ENCODE results near the gene ATXN10.
"Not testable (repeated sequence)": the region's sequence is repeated elsewhere in the genome, so short reads cannot be mapped to it uniquely, and the experiment has no call there.

The ATXN10 gene

DNA sequence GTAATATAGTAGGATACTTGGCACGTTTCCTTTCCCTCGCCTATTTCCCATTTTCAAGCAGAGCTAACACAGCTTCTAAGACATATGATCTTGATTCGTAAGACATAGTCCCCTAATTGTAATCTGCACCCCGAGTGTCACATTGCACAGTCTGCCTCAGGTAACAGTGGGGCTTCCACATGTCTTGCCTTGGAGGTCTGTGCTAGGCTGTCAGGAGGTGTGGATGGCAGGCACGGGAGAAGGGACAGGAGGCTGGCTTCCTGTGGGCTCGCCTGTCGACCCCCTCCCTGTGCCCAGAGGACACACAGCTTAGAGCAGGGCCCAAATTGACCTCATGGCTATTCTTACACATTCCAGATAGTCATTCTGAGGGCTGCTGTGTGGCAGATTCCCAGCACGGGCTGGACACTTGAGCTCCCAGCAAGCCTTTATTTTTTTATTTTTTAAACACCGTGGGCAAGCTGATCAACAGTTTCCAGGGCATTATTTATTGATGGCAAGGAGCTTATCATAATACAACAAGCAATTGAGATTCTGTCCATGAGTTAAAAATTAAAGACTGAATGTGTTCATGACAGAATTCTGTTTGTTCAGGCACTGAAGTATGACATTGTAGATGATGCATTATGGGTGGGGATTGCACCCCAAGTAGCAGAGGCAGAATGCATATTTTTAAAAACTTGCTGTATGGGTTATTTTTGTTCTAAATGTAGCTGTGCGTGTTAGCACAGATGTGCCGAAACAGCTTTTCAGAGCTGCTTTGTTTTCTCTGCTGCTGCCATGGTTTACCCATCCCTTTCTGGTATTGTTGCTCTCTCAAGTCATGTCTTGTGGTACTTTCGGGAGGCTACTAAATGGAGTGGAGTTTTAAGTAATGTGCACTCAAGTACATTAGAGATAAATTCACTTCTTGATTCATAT, 113.0 kb downstream of the ATXN10 start:
- DNase-seq (ENCODE audit: low read depth in 2 of 2): no peak

DNA sequence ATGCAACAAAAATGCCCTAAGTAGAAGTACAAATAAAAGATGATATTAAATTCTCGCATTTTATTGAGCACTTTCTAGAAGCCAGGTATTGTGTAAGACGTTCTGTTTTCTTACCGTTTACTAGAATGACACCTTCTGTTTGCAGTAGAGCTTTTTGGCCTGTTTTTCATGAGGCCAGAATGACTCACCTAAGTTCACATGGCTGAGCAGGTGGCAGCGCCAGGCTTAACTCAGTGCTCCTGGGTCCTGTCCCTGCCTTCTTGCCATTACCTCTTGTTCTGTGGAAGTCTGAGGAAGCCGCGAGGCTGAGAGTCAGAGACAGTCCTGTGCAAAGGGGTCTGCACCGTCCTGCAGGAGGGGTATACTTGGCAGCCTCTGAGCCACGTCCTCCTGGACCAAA, 113.8 kb downstream of the ATXN10 start:
- DNase-seq (ENCODE audit: low read depth in 2 of 2): no peak

- DNase-seq (ENCODE audit: low read depth in 2 of 2): no peak
These were observed 115.1 kb downstream of the ATXN10 start for GRCh38 chr22:45786726-45787125.

DNA sequence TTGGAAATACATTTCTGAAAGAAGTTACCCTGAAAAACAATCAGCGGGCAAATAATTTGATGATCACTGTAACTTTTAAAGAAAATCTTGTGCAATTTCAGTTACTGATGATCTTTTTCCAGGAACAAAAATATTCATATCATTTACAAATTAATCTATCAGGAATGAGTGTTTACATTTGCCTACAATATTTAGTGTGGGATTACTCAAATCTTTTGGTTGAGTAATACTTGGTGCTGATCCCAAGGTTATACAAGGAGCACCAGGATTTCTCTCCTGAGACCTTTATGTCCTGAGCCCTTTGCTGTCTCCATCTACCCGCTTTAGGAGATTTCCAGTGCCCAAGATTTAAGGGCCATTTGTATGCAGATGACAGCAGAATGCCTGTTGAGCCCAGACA, 116.1 kb downstream of the ATXN10 start:
- DNase-seq (ENCODE audit: low read depth in 2 of 2): no peak

- no peak for DNase-seq (ENCODE audit: low read depth in 2 of 2)
These were observed 116.9 kb downstream of the ATXN10 start for GRCh38 chr22:45788522-45788921.

GRCh38 chr22:45790401-45790800, 118.8 kb downstream of the ATXN10 start:
- no peak for DNase-seq (ENCODE audit: low read depth in 2 of 2)

GRCh38 chr22:45793161-45793560, 121.5 kb downstream of the ATXN10 start:
- no peak for DNase-seq (ENCODE audit: low read depth in 2 of 2)

- no peak for DNase-seq (ENCODE audit: low read depth in 2 of 2)
These were observed 122.3 kb downstream of the ATXN10 start for GRCh38 chr22:45793892-45794291.

GRCh38 chr22:45796009-45796408, 124.4 kb downstream of the ATXN10 start:
- not testable (repeated sequence) for DNase-seq (ENCODE audit: low read depth in 2 of 2)

- no peak for DNase-seq (ENCODE audit: low read depth in 2 of 2)
These were observed 127.7 kb downstream of the ATXN10 start for GRCh38 chr22:45799291-45799690.

DNA sequence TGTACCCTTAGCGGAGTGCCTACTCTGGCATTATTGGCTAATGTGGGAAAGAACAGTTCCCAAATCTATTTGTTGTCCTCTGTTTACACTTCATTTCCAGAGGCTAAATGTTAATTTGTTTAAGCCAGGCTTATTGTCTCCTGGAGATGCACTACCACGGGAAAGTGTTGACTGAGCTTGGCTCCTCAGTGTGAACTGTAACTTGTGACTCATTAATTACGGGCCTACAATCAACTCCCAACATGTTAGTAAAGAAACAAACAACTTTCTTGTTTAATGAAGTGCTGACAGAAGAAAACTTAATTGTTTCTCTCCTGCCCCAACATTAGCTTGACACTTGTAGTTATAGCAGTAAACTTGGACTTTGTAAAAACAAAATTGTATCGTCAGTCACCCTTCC, 130.4 kb downstream of the ATXN10 start:
- DNase-seq (ENCODE audit: low read depth in 2 of 2): no peak

DNA sequence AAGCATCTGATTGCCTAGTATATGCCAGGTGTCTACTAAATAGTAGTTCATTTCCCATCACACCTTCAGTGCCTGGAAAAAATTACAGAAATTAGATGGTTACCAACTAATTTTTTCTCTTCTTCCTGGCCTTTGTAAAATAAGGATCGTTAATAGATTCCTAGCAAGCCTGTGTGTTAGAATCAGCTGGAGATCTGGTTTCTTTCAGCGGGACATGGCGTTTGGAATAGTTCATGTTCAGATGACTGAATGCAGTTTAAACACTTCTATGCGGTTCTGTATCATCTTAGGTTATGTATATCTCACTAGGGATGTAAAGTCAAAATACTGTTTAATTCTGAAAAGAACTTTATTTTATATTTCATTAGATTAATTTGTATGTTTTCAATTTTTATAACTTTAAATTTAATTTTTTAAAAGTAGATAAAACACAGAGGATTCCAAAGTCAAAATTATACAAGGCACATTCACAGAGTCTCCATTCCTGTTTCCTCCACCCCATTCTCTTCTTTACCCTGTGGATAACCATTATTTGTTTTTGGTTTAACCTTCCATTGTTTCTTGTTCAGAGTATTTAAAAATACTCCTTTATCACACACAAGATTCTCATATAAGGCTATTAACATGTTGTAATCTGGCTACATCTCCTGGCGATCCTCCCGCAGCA, 132.8 kb downstream of the ATXN10 start:
- DNase-seq (ENCODE audit: low read depth in 2 of 2): no peak

DNA sequence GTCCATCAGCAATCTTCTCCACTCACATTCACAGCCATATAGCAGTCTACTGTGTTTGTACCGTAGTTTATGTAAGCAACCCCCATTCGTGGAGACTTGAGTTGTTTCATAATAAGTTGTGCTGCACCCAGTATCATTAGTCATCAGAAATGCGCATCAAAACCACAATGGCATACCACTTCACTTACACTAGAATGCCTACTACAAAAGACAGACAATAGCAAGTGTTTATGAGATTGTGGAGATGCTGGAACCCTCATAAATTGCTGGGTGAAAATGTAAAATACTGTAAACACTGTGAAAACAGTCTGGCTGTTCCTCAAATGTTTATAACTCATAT, 133.3 kb downstream of the ATXN10 start:
- DNase-seq (ENCODE audit: low read depth in 2 of 2): no peak

DNA sequence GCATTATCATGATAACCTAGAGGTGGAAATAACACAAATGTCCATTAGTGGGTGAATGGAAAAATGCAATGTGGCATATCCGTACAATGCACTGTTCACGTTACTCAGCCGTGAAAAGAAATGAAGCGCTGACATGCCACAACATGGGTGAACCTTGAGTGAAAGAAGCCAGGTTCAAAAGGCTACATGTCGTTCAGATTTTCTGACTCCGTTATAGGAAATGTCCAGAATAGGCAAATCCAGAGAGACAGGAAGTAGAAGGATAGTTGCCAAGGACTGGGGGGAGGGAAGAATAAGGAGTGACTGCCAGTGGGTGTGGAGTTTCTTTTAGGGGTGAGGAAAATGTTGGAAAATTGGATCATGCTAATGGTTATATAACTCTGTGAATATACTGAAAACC, 133.8 kb downstream of the ATXN10 start:
- DNase-seq (ENCODE audit: low read depth in 2 of 2): no peak

- no peak for DNase-seq (ENCODE audit: low read depth in 2 of 2)
These were observed 135.7 kb downstream of the ATXN10 start for GRCh38 chr22:45807156-45807915.

- DNase-seq (ENCODE audit: low read depth in 2 of 2): no peak
These were observed 141.3 kb downstream of the ATXN10 start for GRCh38 chr22:45812910-45813309.

DNA sequence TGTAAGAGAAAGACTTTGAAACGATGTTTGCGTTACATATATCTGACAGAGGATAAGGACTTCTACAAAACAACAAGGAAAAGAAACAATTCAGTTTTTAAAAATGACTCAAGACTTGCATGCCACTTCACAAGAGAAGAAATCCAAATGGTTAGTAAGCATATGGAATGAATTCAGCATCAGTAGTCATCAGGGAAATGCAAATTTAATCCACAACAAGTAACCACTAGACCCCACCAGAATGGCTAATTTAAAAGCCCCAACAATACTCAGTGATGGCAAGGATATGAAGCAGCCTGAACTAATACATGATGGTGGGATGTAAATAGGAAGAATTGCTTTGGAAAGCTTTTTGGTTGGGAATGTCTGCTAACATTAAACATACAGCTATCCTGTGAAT, 142.6 kb downstream of the ATXN10 start:
- no peak for DNase-seq (ENCODE audit: low read depth in 2 of 2)

DNA sequence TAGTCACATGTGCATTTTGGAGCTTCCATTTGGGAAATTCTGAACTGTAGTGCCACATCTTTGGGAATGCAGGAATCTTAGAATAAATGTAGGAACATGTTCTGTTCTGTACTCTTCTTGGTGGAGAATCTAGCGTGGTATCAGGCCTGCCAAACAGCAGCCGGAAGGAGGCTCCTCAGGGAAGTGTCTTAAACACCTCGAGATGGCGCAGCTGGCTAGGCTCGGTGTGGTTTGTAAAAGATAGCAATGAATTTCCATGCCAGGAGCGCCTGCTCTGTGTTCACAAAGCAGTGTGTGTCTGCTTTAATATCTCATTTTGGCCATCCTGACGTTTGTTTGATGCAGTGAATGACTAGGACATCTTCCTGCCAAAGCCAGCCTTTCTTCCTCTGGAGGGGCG, 145.1 kb downstream of the ATXN10 start:
- no peak for DNase-seq (ENCODE audit: low read depth in 2 of 2)

DNA sequence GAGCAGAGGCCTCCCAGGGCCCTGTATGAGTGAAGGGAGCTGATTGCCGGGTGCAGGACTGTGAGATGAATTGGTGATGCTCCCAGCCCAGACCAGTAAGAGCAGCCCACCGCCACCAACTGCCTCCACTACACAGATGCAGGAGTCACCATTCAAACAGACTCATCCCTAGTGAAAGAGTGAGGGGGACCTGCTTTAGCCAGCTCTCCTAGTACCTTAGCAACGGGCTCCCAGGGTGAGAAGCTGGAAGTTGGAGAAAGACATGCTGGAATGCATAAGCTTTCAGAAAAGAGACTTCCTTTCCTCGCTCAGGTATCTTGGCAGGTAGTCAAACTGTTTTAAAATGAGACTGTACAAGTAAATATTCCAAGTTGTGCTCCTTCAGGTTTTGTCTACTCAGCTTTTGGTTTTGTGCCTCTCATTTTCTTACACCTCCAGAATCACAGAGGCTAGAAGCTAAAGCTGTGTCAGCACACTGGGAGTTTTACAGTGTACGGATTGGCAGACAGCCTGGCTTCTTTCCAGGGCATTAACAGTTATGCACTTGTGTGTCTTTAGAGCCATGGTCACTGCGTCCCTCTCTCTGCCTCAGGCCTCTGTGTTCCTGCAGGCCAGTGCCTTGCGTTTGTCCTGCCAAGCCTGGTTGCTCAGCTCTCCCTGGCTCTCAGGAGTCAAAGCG, 146.2 kb downstream of the ATXN10 start:
- DNase-seq (ENCODE audit: low read depth in 2 of 2): no peak

- DNase-seq (ENCODE audit: low read depth in 2 of 2): no peak
These were observed 146.9 kb downstream of the ATXN10 start for GRCh38 chr22:45818424-45819085.

DNA sequence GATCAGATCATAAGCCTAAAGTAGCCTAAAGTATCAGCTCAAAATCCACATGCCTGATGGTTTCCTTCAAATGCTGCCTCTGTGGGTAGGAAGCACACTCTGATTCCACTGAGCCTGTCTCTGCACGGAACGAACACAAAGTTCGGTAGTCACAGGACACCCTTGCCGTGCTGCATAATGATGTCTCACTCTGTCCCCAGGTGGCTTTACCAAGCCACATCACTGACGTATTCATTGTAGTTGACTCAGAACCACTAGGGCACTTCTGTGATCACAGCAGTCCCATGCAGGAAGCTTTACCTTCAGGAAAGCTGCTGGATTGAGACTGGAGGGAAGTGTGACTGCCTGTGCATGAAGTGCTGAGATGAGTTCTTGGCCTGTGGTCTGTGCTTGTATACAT, 147.7 kb downstream of the ATXN10 start:
- DNase-seq (ENCODE audit: low read depth in 2 of 2): no peak

All from stimulated activated CD8-positive, alpha-beta memory T cell treated with anti-CD3 and anti-CD28 coated beads, Interleukin-15, amount 100 ng/mL, for 48 hours (primary cell).